Renal cortex interstitium (tissue), 11 donors: ENCODE results near the gene CAV1. TPM values are rescaled to one million over a fixed set of nuclear protein-coding genes. Genes with fewer than 3 reads are reported as not detected.
"Not testable (repeated sequence)": the region's sequence is repeated elsewhere in the genome, so short reads cannot be mapped to it uniquely, and the experiment has no call there.

Experiments
- DNase-seq, 11 donors: peaks; one replicate each; pipeline ENCODE4 v3.0.0-alpha.2; 2013; ENCODE audit warnings: low read depth in 9 of 11, low spot score in 4 of 11; ENCODE audit errors: extremely low read depth in 1 of 11
- polyA plus RNA-seq, 3 donors: library from polyadenylated mRNA; unstranded; fragments of 120-200 nt; gene quantifications; one replicate each; pipeline ENCODE4 v1.2.1, GENCODE V29; 2013; ENCODE audit not compliant: insufficient read length in 3 of 3

Gene CAV1
- polyA plus RNA-seq, 3 donors: 22.9 to 30.6 (median 24.1) TPM

DNA sequence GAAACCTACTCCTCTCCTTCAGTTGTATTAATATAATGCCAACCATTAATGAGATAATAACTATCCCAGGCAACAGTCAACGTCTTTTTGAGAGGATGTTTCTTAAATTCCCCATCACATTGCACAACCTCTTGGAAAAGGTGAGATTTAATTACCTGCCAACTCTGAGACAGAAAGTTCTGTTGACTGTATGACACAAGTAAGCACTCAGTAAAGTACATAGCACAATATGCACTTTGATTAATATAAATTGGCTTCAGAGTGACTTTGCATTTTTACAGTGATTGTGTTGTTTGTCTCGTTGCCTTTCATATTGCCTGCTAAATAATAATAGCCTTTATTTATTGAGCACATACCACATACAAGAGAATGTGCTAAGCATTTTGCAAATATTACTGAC, 46.7 kb downstream of the CAV1 start:
- DNase-seq: no peak

DNA sequence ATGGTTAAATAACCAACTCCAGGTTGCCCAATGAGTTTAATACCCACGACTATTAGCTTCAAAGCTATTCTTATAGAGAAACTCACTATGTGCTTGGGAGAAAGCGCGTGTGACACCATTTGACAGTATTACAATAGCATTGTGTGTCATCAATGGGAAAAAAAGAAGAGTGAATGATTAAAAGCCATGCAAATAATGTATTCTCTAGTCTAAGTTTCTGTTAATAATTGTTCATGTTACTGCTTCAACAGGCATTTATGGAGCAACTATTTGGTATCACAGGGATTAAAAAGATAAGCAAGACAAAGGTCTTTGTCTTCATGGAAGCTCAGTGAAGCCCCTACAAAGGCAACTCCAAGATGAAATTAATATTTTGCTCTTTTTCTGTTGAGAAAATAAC, 47.2 kb downstream of the CAV1 start:
- no peak for DNase-seq

DNA sequence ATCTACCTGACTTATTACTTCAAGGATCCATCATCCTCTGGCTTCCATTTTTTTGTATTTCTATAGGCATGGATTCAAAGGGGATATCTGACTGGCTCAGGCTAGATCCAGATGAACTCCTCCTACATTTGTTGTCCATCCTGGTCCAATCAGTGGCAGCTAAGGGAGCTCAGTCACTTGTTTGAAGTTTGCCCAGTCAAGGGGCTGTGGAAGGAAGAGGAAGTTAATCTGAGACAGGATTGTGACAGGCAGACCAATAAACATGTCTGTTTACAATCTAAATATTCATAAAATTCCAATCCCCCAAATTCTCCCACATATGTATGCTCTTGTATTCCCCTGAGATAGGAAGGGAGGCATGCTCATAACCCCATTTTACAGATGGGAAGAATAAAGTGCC, 48.7 kb downstream of the CAV1 start:
- no peak for DNase-seq

DNA sequence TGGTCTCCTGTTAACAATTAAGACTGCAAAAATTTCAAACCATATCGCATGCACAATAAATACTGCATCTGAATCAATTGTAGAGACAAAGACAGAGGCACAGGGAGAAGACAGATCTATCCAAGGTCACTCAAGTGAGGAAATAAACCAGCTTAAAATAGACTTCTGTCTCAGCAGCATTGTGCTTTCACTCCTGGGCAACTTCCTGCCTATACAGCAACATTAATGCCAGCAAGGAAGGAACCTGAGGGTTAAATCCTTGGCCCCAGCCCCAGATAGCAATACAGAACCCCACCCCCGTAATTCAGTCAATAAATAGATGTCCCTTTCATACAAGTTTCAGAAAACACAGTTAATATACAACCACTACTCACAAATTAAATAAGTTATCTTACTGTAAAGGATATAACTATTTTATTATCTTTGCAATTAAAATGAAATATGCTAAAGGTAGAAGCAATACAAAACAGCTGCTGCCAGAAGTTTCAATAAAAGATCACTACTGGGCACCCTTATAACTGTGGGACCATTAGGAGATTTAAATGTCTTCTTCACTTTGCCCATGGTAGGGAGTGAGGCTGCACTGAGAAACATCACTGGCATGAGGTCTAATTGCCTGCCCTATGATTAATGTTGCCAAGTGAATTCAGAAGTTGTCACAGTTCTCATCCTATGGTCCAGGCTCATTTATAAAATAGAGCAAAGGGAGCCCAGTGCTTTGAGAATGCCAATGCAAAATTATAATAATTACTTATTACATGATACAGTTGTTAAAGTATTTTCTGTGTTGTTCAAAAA, 49.4 kb downstream of the CAV1 start:
- DNase-seq: no peak

DNA sequence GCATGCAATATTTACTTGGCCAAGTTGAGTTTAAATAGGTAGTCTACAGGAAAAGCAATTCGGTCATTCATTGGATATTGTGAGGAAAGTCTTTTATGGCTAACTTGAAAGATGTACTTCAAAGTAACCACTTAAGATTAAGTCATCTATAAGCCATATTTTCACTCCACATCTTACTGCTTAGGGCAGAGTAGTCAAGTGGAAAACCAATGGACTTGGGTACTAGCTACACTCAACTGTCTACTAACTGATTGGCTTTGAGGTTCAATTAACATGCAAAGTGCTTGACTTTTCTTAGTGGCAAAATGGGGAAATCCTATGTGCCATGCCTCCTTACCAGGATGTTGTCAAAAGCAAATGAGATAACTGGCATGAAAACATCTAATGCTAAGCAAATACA, 51.0 kb downstream of the CAV1 start:
- no peak for DNase-seq

DNA sequence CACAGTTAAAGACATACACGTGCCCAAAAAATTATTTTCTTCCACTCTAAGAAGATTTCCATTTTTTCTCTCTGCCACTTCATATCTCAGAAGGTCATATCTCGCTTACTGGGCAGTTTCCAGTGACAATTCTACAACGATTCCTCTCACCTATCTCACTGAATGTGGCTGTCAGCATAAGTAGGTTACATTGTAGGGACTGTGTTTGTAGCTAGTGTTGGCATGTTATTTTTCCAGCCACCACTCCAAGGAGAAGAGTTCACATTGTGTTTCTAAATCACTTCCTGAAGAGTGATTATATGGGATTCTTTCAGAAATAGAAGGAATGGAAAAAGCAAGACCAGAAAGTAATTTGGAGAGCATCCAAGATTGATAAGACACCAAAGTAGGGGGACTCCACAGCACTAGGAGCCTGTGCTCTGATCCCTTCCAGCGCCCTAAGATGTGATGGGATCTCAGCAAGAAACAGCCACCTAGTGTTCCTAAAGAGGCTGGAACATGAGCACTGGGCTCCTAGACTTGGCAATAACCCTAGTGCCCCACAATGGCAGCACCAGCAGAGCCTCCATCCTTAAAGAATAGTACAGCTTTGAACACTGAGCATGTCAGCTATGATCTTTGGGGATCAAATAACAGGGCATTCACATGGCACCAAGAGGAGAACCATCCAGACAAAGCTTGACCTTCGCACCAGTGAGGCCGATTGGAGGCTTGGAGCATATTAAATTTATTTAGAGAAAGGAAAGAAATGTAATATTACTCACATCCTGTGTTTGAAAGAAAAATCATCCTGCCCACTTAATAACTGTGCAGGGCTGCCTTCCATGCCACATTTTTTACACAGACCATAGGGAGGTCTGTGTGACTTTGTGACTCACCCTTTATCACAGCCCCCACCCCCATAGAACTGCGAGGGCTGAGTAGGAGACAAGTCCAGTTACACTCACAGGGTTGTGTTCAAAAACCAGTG, 51.8 kb downstream of the CAV1 start:
- no peak for DNase-seq

DNA sequence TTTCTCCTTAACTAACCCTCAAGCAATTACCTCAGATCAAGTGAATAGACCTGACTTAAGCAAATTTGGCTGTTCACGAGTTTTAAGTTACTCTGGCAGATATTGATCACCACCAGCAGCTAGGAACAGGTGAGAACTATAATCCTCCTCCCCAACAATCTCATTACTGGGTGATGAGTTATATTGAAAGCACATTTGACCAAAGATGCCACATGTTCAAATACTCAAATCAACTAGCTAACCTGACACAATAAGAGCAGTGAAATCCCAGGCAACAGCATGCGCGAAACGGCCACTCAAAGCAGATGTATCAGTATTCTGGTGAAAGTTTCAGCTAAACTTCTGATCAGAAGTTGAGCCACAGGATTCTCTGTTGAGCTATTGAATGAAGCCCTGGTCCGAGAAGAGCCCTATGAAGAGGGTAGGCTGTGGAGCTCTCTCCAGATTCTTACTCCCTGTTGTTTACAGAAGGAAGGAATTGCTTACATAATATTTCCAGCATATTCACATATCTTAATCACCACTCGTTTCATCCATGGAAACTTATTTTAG, 52.6 kb downstream of the CAV1 start:
- no peak for DNase-seq

DNA sequence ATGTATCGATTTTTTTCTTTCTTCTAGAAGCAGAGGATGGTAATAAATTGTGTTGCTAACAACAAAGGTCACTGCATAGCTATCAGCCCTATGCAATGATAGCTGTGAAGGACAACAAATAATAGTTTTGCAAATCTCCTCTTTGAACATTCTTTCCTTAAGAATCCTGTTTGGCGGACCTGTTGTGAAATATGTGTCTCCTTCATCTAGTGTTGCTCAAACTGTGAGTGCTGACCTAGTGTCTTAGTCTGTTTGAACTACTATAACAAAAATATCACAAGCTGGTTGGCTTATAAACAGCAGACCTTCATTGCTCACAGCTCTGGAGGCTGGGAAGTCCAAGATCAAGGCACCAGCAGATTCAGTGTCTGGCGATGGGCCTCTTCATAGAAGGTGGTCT, 53.7 kb downstream of the CAV1 start:
- DNase-seq: no peak

DNA sequence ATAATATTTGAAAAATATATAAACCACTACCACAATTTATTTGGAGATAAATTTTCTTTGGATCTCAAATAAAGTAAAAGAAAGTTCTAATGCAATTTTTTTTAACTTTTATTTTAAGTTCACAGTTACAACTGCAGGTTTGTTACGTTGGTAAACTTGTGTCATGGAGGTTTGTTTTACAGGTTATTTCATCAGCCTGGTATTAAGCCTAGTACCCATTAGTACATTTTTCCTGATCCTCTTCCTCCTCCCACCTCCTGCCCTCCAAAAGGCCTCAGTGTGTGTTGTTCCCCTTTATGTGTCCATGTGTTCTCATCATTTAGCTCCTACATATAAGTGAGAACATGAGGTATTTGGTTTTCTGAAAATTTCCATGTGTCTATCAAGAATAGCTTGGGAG, 54.5 kb downstream of the CAV1 start:
- DNase-seq: no peak

DNA sequence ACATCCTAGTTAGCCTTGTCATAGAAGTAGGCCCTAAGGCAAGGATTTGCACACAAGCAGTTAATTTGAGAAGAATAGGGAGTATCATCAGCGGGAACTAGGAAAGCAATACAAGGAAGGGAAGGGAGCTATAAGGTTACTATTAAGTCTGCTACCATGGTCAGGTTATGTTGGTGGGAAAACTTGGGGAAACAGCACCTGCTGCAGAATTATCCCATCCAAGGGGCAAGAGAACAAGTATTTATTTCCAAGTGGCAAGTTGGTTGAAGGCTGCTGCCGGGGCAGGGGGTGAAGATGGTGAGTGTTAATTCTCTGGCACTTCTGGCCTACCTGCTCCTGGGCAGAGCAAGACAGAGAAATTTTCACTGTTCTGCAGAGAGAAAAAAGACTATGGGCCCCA, 55.0 kb downstream of the CAV1 start:
- DNase-seq: no peak

DNA sequence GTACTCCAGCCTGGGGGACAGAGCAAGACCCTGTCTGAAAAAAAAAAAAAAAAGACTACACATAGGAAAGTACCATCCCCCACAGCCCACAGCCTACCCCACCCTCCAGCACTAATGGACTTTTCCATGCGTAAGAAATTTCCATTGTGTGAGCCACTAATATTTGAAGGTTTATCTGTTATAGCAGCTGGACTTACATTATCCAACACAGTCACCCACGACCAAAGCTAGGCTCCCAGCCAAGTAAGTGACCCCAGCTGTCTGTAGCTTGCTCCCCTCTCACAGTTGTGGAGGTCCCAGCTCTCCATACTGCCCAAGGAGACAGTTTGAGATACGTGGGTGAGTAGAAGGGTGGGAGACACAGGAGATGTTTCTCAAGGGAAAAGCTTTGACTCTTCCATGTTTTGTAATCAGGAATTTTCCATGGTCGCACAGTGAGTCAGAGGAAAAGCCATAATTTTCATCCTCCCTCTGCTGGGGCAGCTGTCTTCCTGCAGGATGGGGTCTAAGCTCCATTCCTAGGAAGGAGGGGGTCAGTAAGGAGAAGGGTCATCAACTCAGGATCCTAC, 57.4 kb downstream of the CAV1 start:
- no peak for DNase-seq

DNA sequence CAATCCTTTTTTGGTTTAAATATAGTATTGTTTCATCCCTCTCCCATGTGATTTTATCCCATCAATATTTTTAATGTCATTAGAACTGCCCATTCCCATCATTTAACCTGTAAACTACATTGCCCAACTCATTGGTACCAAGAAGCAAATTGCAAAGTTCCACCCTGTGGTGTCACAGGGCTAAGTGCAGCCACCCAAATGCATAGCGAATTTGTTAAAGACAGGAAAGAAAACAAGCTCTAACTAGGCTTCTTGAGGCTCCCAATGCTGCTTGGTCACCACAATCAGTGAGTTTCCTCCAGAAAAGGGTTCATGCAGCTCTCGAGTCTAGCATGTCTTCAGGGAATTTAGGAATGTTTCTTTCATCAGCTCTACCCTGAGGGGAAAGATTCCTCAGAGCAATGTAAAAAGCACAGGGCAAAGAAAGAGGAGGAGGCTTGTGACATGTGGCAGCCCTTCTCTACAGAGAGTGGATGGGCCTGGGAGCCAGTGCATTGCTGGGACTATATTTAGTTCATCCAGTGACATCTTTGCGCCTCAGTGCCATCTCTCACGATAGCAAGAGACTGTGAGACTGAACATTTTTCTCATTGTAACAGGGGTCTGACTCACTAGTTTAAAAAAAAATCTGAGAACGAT, 58.1 kb downstream of the CAV1 start:
- no peak for DNase-seq

DNA sequence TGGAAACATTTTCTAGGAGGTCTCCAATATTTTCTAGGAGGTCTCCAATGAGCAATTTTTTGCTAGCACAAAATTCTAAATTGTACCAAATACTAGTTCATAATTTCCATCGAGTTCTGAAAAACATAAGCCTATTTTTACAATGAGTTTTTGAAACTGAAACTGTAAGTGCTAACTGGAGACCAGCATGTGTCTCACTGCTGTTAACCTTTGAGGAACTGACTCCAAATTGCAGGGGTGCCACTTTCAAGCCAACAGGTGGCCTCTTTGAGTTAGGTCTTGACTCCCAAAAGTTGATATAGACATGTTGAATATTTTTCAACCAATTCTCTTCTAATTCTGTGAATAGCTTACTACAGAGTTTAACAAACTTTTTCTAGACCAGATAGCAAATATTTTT, 58.8 kb downstream of the CAV1 start:
- no peak for DNase-seq

DNA sequence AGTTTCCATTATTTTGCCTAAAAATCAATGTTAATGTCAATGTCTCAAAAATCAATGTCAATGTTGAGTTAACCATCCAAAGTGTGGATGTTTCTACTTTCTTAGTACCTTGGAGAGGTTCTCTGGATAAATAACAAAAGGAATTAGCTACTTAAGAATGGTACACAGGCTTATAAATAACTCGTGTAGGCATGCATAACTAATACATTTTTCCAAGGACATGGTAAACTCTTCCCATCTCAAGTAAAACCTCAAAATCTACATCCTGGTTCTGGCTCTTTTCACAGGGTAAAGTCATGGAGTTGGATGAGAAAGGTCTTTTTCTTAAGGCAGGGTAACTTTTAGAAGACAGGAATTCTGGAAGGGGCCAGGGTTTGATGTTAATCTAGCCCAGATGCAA, 59.9 kb downstream of the CAV1 start:
- no peak for DNase-seq

DNA sequence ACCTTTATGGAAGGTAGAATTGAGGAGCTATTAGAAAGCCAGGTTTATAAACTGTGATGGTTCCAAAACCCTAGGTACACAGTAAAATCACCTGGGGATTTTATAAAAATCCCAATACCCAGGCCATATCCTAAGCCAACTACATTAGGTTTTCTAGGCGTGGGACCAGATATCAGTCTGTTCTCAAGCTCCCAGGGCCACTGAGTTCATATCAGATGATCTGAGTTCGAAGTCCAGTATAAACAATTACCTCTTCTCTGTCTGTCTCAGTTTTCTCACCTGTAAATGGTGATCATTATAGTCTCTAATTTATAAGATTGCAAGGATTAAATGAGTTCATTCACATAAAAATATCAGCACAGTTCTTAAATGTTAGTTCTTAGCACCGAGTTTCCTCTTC, 60.6 kb downstream of the CAV1 start:
- DNase-seq: no peak

DNA sequence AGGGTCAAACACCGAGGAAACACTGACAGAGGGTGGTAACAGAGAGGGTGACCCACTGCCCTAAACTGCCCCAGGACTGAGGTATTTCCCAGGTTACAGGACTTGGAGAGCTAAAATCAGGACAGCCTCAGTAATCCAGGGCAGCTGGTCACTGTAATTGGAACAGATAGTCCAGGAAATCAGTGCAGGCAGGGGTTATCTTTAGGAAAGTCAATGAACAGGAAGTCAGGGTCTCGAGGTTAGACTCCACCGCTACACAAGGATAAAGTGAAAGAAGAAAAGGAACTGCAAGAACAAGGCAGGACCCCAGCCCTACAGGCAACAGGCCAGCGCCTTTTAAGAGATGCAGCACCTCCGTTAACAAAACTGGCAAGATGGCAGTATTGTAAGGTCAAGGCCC, 61.1 kb downstream of the CAV1 start:
- DNase-seq: no peak

DNA sequence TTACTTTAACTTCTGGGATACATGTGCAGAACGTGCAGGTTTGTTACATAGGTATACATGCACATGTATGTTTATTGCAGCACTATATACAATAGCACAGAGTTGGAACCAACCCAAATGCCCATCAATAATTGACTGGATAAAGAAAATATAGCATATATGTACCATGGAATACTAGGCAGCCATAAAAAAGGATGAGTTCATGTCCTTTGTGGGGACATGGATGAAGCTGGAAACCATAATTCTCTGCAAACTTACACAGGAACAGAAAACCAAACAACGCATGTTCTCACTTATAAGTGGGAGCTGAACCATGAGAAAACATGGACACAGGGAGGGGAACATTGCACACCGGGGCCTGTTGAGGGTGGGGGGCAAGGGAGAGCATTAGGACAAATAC, 62.4 kb downstream of the CAV1 start:
- not testable (repeated sequence) for DNase-seq

DNA sequence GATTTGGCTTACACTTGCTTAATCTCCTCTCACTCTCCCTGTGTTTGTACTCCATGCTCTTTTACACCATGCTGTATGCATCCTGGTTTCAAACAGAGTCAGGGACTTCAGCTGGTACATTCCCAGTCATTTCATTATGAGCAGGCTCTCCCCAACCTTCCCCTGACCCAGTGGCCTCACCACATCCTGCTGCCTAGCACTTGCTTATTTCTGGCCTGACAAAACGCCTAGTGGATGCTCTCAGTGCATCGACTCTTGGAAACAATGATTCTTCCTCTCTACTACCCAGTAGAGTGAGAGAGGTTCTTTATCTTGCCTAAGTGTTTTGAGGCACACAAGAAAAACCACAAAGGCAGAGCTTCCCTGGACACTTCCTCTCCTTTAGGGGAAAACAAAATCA, 63.4 kb downstream of the CAV1 start:
- DNase-seq: no peak
